HG02678 (cell line): ENCODE results near the gene KRTAP5-11.
"Not testable (repeated sequence)": the region's sequence is repeated elsewhere in the genome, so short reads cannot be mapped to it uniquely, and the experiment has no call there.

ENCODE experiments used
- ATAC-seq: cut with Tn5 transposase; IDR thresholded peaks from one replicate; pipeline ENCODE4 v1.9.1; 2021; ENCODE audit warnings: mild to moderate bottlenecking, moderate library complexity; ENCODE audit not compliant: unreplicated experiment

KRTAP5-11 gene

GRCh38 chr11:71534711-71535608 is 47.7 kb downstream of the KRTAP5-11 start:
- ATAC-seq = not testable (repeated sequence)

- no peak for ATAC-seq
Observed at GRCh38 chr11:71532036-71532610, 50.6 kb downstream of the KRTAP5-11 start.
